NCI-H510A (cell line): ENCODE data around the gene TCF19.

Experiments
- DNase-seq: peaks from one replicate; lab custom pipeline; 2025; lab: John Stamatoyannopoulos, UW

TCF19 gene

DNA sequence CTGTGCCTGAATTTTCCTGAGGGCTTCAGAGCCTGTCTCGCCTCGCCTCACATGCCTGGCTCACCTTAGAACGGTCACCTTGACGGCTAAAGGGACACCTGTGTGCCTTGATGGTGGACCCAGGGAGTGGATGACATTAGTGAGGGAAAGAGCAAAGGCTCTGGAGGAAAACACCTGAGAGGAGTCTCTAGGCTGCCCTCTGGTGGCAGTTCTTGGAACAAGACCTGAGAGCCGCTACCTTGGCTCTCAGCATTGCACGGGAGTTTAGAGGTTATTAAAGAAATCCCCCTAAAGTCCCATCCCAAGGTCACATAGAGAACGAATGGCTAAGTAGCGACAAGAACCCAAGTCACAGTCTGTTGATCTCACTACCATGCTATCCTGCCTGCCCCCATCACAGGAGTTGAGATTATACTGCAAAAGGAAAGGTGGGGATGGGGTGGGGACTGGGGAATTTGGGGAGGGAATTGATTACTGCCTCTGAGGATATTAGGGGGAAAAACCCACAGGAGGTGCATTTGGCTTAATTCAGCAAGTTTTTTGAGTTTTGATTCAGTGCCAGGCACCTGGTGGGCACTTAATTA lies 30.2 kb upstream of the TCF19 start:
- DNase-seq = no peak

DNA sequence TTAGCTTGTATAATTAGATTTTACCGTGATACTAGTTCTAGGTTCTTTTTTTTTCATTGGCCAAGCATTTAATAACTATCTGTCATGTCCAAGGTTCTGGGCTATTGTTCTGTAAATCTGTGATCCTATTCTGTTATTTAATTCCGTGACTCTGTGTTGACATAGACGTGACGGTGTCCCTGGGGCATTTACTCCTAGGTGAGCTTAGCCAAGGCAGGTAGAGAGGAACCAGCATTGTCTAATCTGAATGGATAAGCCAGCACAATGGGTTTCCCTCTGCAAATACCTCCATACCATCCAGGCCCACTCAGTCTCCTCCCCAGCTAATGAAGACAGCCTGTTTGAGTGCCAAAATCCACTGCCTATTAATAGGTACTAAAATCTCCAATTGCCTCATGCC lies 29.3 kb upstream of the TCF19 start:
- DNase-seq = no peak

DNA sequence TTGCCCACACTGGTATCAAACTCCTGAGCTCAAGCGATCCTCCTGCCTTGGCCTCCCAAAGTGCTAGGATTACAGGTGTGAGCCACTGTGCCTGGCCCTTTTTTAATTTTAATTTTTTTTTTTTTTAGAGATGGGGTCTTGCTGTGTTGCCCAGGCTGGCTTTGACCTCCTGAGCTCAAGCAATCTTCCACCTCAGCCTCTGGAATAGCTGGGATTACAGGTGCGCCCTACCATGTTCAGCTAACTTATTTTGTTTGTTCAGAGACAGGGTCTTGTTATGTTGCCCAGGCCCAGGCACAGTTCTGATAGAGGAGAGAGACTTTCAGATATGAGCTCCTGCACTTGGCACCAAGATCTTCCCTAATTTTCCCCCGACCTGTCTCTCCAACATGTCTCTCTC lies 27.6 kb upstream of the TCF19 start:
- no peak for DNase-seq

DNA sequence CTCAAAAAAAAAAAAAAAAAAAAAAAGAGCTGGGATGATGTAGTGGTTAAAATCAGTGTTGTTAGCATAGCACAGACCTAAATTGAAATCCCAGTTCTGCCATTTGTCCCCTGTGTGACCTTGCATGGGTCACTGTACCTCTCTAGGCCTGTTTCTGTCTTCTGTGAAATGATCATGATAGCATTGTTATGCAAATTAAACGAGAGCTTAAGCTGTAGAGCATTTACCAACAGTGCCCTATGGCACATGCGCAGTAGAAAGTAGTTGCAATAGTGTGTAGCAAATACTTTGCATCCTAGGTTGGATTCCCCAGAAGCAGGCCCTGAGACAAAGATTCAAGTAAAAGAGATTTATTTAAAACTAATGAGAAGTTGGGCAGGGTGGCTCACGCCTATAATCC lies 26.8 kb upstream of the TCF19 start:
- no peak for DNase-seq

DNA sequence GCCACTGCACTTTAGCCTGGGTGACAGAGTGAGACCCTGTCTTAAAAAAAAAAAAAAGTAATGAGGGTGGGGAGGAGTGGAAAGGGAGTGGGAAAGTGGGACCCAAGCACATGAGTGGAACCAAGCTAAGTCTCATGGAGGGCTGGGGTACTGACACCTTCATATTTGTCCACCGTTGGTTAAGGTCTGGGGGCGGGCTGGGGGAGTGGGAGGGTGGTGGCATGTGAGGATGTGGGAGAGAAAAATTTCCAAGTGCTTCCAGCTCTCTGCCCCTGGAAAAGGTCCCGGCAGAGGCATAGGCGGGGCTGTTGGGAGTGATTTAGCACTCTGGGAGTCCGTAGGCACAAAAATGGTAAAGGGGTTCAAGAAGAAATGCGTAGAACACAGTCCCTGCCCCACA lies 25.6 kb upstream of the TCF19 start:
- DNase-seq = no peak

DNA sequence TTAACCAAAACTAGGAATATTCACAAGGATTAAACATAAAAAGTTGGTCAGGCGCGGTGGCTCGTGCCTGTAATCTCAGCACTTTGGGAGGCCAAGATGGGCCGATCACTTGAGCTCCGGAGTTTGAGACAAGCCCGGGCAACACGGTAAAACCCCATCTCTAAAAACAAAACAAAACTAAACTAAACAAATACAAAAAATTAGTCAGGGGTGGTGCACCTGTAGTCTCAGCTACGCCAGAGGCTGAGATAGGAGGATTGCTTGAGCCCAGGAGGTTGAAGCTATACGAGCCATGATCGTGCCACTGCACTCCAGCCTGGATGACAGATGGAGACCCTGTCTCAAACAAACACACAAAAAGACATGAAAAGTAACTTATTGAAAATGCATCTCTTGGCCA lies 22.7 kb upstream of the TCF19 start:
- no peak for DNase-seq

DNA sequence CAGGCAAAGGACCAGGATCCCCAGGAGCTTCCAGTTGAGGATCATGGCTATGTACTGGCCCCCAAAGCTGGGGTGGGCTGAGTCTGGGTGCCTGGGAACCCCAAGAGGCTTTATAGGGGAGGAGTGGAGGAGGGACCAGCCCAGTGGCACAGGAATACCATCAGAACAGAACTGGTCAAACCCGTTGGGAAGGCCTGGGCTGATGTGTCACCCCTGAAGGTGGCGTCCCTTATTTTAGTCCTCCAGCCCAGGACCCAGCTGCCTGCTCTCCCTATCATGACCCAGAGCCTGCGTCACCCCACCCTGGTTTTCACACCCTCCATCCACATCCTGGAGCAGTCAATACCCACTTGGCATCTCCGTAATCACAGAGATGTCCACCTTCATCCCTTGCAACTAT lies 19.4 kb upstream of the TCF19 start, which contains the start of gene PSORS1C2:
Gene PSORS1C2, minus strand, starts transcription at position 85 of the 400 bp plus-strand sequence. Its CDS starts 40 bp downstream, at position 45.
- no peak for DNase-seq

DNA sequence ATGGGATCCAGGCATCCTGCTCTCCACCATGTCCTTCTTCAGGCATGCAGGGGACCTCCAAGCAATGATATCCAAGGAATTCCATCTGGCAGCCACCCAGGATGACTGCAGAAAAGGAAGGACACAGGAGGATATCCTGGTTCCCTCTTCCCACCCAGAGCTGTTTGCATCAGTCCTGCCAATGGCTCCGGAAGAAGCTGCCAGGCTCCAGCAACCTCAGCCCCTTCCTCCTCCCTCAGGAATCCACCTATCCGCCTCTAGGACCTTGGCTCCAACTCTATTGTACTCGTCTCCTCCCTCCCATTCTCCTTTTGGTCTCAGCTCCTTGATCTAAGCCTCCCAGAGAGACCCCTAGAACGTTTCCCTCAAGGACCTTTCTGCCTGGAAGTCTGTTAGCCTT lies 18.8 kb upstream of the TCF19 start:
- no peak for DNase-seq

DNA sequence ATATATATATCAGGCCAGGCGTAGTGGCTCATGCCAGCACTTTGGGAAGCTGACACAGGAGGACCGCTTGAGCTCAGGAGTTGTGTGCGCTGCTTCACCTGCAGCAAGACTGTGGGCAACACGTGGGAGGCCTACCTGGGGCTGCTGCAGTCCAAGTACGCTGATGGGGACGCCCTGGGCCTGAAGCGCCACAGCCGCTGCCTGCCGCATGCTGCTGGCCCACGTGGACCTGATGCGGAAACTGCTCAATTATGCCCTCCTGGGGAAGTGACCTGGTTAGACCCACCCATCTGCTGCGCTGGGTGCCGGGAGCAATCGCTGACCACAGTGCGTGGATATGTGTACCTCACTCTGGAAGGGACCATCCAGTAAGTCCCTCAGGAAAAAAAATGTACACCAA lies 17.7 kb upstream of the TCF19 start:
- DNase-seq = no peak

DNA sequence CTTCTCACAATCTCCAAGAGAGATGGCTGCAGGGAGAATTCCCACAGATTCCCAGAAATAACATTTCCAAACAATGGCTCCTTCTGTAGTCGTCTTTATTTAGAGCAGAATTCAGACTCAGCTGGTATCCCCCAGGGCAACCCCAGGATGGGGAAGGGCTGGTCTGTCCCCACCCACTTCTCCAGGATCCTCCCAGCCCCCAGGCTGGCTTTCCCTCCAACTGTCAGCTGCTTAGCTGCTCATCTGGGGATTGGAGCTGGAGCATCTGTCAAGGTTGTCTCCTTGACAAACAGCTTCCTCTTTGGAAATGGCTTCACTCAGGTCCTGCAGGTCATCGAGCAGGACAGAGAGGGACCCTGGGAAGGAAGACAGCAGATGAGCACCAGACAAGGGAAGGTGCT lies 16.0 kb upstream of the TCF19 start:
- DNase-seq = no peak

DNA sequence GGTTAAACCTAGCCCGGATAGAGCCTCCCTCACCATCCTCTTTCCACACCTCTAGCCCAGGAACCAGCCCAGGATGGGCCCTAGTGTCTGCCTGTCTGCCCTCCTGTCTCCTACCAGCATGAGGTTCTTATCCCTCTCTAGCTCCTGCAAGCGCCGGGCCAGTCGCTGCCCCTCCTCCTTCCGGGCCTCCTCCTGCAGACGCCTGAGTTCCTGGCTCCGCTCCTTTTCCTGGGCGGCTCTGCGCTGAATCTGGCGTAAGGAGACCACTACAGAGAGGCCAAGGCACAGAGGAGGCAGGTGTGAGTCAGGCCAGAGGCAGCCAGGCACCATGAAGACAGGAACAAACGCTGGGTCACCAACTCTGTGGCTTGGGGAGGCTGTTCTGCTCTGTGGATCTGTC lies 15.2 kb upstream of the TCF19 start:
- no peak for DNase-seq

DNA sequence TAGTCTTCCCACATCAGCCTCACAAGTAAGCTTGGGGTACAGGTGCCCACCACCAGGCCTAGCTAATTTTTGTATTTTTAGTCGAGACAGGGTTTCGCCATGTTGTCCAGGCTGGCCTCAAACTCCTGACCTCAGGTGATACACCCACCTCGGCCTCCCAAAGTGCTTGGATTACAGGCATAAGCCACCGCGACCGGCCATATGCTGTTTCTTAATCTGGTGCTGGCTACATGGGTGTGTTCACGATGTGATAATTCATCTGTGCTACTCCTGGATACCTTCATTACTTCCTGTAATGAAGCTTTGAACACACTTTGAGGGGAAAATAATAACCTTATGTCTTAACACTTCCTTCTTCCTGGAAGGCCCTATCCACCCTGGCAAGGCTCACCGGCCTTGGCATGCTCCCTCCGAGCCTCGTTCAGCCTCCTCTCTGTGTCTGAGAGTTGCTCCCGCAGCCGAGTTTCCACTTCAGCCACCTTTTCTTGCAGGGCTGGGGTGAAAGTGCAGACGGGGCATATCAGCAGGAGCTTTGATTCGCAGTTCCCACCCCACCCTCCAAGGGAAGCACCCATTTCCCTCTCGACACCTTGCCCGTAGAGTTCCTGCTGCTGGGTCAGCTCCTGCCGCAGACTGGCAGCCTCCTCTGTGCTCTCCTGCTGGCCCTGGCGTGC lies 14.0 kb upstream of the TCF19 start:
- DNase-seq = no peak

DNA sequence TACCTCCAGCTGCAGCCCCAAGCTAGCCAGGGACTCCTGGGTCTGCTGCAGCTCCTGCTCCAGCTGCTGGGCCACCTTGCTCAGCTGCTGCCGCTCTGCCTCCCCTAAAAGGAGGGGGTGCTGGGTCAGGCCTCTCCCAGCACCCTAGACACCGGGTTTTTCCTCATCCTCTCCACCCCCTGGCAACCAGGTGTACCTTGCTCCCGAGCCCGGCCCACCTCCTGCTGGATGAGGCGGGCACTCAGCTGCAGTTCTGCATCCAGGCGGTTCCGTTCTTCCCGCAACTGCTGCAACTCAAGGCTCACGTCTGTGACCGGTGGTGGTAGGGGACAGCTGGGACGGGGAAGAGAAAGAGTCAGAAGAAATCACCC lies 13.4 kb upstream of the TCF19 start:
- DNase-seq = no peak

DNA sequence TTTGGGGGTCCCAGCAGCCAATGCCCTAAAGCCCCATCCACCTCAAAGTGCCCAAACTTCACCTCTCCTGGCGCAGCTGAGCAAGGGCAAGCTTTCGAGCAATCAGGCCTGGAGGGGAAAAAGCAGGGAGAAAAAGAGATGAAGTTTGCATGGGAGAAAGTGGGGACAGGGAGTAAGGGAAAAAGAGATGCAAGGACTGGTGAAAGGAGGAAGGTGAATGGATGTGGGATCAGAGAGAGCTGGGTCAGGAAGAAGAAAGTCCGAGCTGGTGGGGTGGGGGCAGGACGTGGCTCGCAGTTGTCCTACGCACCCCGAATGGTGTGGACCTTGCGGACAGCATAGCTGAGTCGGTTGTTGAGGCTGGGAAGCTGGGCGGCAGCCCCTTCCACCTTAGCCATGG lies 13.0 kb upstream of the TCF19 start:
- no peak for DNase-seq

DNA sequence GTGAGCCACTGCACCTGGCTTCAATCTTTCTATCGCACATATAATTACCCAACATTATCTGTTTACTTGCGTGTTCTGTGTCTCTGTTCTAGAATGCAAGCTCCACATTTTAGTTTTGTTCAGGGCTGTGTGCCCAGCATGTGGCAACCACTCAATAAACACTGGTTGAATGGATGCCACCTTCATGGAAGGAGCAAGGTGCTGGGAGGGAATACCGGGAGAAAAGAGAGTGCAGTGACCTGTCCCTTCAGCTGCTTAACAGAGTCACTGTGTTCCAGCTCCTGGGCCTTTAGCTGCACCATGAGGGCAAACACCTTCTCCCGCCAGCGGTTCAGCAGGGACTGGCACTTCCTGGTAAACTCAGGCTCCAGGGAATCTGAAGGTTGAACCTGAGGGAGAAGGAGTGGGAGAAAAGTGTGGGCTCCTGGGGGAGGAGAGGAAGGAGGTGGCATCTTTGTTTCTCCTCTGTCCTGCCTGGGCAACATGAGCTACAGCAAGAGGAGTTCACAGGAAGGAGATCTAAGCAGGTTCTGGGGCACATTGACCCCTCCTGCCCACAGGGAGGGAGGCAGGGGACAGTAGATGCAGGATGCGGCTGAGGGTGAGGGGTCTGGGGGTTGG lies 8.5 kb upstream of the TCF19 start:
- DNase-seq = no peak

DNA sequence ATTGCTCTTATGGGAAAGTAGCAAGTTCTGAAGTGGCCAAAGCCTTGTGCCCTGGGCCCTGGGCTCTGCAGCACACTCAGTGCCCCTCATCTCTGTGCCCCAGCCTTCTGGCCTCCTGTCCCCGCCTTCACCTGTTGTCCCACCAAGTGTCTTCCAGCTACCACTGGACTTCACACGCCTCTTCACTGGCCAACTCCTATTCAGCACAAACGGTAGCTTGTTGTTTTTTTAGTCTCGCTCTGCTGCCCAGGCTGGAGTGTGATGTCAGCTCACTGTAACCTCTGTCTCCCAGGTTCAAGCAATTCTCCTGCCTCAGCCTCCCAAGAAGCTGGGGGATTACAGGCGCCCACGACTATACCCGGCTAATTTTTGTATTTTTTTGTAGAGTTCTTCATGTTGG lies 5.6 kb upstream of the TCF19 start:
- DNase-seq = no peak

DNA sequence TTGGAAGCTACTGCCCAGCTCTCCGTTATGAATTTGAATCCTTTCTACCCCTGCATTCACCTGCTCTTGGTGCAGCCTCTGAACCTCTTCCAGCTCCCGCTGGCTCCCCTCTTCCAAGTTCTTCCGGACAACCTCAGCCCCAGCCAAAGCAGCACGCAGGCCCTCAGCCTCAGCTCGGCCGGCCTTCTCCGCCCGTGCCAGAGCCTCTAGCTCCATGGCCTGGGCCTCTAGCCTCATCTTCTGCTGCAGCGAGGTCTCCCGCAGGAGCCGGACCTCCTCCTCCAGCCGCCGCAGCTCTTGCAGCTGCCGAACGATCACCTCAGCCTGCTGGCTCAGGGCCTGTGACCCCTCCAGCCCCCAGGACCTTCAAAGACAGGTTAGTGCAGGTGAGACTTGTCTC lies 4.0 kb upstream of the TCF19 start:
- DNase-seq = no peak

DNA sequence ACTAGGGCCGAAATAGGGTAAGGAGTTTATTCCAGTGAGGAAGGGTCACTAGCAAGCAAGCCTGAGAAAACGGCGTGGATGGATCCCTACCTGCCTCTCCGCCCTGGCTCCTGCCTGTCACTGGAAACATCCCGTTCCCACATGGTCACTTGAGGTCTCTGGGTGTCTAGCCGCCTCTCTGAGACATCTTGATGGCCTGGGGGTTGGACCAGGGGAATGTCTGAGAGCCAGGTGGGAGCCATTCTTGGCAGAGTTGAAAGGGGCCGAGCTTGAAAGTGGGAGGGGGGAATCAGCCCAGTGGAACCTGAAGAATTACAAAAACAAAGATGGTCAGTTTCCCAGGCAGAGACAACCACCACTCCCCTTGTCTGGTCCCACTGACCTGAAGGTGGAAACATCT lies 1.7 kb upstream of the TCF19 start:
- DNase-seq = no peak

DNA sequence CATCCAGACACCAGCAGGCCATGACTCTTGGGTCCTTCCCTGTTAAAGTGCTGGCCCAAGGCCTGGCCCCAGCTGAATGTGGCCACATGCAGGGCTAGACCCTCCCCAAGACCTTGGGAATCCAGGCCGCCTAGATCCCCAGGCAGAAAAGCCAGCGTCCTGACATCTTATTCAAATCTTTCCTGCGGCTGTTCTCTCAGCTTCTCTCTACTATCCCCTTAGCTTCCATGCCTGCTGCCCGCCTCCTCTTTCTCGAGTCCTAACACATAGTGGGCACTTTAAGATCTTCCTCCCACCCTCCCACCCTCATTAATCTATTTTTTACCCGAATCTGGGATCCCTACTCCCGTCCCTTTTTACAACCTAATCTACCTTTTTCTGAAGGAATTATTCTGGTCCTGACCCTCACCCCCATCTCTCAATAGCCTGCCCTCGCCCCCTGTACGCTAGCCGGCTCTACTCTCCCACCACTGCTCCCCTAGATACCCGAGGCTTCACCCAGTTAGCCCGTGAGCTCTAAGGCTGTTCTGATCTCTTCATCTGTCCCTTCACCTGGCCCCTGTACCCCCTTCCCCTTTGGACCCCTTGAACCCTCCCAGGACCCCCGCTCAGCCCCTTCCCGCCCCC lies 763 bp upstream of the TCF19 start, which contains the start of gene CCHCR1:
Gene CCHCR1, minus strand, starts transcription at position 290 of the 627 bp plus-strand sequence. Its CDS starts 202 bp downstream, at position 88.
- DNase-seq = no peak

DNA sequence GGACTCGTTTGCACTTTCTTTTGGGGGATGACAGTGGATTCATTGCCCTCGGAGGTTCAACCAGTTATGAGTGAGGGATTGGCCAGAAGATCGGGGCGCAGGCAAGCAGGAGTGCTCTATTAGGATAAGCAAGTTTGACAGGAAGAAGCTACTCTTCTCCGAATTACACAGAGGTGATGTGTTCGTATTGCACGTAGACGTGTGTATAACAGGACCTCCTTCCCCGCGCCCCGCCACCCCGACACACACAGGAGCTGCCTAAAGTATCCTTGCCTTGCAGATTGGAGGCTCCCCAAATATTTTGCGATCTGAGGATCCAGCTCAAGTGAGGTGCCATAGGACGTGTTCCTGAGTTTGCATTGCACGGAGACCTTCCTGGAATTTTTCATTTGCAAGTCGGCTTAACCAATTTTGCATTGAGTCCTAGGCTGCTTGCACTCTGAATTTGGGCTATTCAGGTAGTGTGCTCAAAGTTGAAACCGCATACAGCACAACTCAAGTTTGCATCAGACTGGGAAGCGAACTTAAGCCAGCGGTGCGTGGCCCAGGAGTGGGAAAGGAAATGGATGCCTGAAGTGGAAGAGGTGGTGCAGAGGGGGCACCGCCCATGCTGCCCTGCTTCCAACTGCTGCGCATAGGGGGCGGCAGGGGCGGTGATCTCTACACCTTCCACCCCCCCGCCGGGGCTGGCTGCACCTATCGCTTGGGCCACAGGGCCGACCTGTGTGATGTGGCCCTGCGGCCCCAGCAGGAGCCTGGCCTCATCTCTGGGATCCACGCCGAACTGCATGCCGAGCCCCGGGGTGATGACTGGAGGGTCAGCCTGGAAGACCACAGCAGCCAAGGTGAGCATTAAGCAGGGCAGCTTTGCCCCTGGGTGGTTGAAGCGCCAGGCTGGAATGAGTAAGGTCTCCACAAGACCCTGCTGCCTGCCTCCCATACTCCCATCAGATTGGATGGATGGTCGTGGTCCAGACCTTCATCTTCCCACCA lies 770 bp downstream of the TCF19 start:
- peak; percentile 13 for DNase-seq

DNA sequence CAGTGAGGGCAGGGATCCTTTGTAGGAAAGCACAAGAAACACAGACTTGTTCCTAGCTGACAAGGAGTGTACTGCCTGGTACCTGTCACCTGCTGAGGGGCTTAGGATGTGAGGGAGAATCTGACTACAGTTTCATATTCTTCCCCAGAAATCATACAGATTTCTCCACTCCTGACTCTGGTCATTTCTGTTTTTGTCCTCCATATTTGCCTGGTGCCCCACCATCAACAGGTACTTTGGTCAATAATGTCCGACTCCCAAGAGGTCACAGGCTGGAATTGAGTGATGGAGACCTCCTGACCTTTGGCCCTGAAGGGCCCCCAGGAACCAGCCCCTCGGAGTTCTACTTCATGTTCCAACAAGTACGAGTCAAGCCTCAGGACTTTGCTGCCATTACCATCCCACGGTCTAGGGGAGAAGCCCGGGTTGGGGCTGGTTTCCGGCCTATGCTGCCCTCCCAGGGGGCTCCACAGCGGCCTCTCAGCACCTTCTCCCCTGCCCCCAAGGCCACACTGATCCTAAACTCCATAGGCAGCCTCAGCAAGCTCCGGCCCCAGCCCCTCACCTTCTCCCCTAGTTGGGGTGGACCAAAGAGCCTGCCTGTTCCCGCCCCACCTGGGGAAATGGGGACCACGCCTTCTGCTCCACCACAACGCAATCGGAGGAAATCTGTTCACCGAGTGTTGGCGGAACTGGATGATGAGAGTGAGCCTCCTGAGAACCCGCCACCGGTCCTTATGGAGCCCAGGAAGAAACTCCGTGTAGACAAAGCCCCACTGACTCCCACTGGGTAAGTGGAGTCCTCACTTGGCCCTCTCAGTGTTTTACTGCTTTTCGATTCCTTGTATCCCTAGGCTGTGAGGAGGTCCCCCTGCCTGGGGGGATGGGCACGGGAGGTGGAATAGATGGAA lies 3.1 kb downstream of the TCF19 start:
- DNase-seq = no peak
